DMS79 (cell line): ENCODE data around the gene THSD1.
"Not testable (repeated sequence)": the region's sequence is repeated elsewhere in the genome, so short reads cannot be mapped to it uniquely, and the experiment has no call there.

ENCODE experiments used
- DNase-seq: peaks from one replicate; lab custom pipeline; 2025; lab: John Stamatoyannopoulos, UW

Gene THSD1

GRCh38 chr13:52353193-52353592 lies 52.8 kb downstream of the THSD1 start:
- DNase-seq, result no peak

- no peak for DNase-seq
Observed at GRCh38 chr13:52348983-52349780, 56.8 kb downstream of the THSD1 start.

GRCh38 chr13:52348071-52348470 lies 57.9 kb downstream of the THSD1 start:
- DNase-seq, result no peak

- DNase-seq, result no peak
Observed at GRCh38 chr13:52345631-52346251, 60.2 kb downstream of the THSD1 start.

- DNase-seq, result no peak
Observed at GRCh38 chr13:52345048-52345447, 60.9 kb downstream of the THSD1 start.

GRCh38 chr13:52344108-52344507 lies 61.9 kb downstream of the THSD1 start:
- DNase-seq, result no peak

- DNase-seq, result not testable (repeated sequence)
Observed at GRCh38 chr13:52342203-52342602, 63.8 kb downstream of the THSD1 start.

GRCh38 chr13:52337828-52338455 lies 68.0 kb downstream of the THSD1 start:
- DNase-seq, result not testable (repeated sequence)

GRCh38 chr13:52334107-52334506 lies 71.9 kb downstream of the THSD1 start:
- not testable (repeated sequence) for DNase-seq

GRCh38 chr13:52331844-52332243 lies 74.1 kb downstream of the THSD1 start:
- DNase-seq, result not testable (repeated sequence)
